ENCODE measurements around the gene TRIM17. TPM values are rescaled to one million over a fixed set of nuclear protein-coding genes. Genes with fewer than 3 reads are reported as not detected.
A peak's percentile ranks its signal among the peaks of the same experiment; 100 is the strongest.

Gene TRIM17
- total RNA-seq (2021; fragmentation: NEBNext Ultra II Directional; extraction: Animal tissue kit (Norgen Biotek cat#: 25700)) = 2.2 and 2.3 TPM in 2 replicates
- 1.0 and 1.1 TPM in 2 replicates for polyA plus RNA-seq (2011; rRNA removed)
- polyA plus RNA-seq (2011; cell fraction: cytosol; rRNA removed) = 1.0 TPM
- 5.9 TPM for polyA plus RNA-seq (2011; cell fraction: nucleus; rRNA removed)
- polyA plus RNA-seq (2012, experiment 1 of 2) = 1.3 to 2.3 TPM (median 1.9 TPM) in 4 replicates
- 0.63 TPM for polyA plus RNA-seq (2012, experiment 2 of 2)
- 0.97 TPM for polyA plus RNA-seq (2013, experiment 1 of 2)
- polyA plus RNA-seq (2013, experiment 2 of 2) = 0.75 TPM
- 1.00 and 1.5 TPM in 2 replicates for polyA minus RNA-seq (2011; rRNA and poly(A)+ RNA removed)
- not detected for polyA minus RNA-seq (2011; cell fraction: cytosol; rRNA and poly(A)+ RNA removed)
- polyA minus RNA-seq (2011; cell fraction: nucleus; rRNA and poly(A)+ RNA removed) = 3.3 TPM
- long read RNA-seq, experiment 1 = 0 reads
- long read RNA-seq, experiment 2 = 0 reads

- ChIA-PET POLR2A (ENCODE audit: partially characterized antibody) (interaction anchor here (0.8 to 4.1 kb wide), 7 partner anchors 9 to 74 kb away, joined by 3 to 22 read pairs (median 4); partner anchors contain the start of gene TRIM11), CTCF (ENCODE audit: partially characterized antibody) (interaction anchor here (1.1 to 1.8 kb wide), 2 partner anchors 11 to 40 kb away, joined by 4 to 8 read pairs; no protein-coding TSS in a partner anchor)
- no peak within 1 kb of the TSS for H3K14ac ChIP-seq (ENCODE audit: insufficient read length)
- H3K4me1 ChIP-seq (replicated peaks in 1 of 4; ENCODE audit: control insufficient read depth in 3 of 4, insufficient read depth in 4 of 4, low read length in 3 of 4) = peaks cover 2 to 9% (median 6%) of the 10 kb centered on the region in 4 experiments
- H2BK120ac ChIP-seq (replicated peaks; ENCODE audit: low read depth, low read length) = no peak within 1 kb of the TSS
- no peaks in the 10 kb centered on the region for H3K36me3 ChIP-seq (ENCODE audit: control insufficient read depth in 2 of 4, insufficient read depth in 4 of 4, low read length in 3 of 4)
- no peaks in the 10 kb centered on the region for H3K9me3 ChIP-seq (ENCODE audit: insufficient read depth in 2 of 2, low read depth in 1 of 2, low read length in 1 of 2)
- no peak within 1 kb of the TSS; the same call in 1 of the 2 replicates for H3K18ac ChIP-seq (ENCODE audit: extremely low read depth, low read length)
- H3K23ac ChIP-seq (ENCODE audit: insufficient read length) = no peak within 1 kb of the TSS
- H3K56ac ChIP-seq (replicated peaks; ENCODE audit: insufficient read length, low read depth, low read length) = no peak within 1 kb of the TSS
- no peak within 1 kb of the TSS for H3K27ac ChIP-seq (ENCODE audit: low read depth, low read length)
- FAIRE-seq (no peak), DNase-seq (ENCODE audit: low read depth in 1 of 2, low spot score in 2 of 2) (peak in 1 of 2 experiments; percentile 89)
- H4K8ac ChIP-seq (ENCODE audit: extremely low read depth, insufficient read depth, low read length) = no peak within 1 kb of the TSS; the same call in 1 of the 2 replicates
- H3K4me3 ChIP-seq (ENCODE audit: extremely low read depth in 1 of 4, insufficient read depth in 2 of 4, low read depth in 3 of 4, low read length in 4 of 4) = peak within 1 kb of the TSS; percentile 30 to 60 (median 58)
- H2BK12ac ChIP-seq (ENCODE audit: low read depth, low read length) = no peak within 1 kb of the TSS; the same call in 1 of the 2 replicates
- peak within 1 kb of the TSS; percentile 93 for H2BK15ac ChIP-seq (ENCODE audit: low read length)
- peak within 1 kb of the TSS; percentile 36 for H3K4ac ChIP-seq (replicated peaks; ENCODE audit: insufficient read length, low read depth, low read length)
- peaks cover 3 to 64% (median 35%) of the 10 kb centered on the region in 4 experiments for H3K27me3 ChIP-seq (replicated peaks in 1 of 4; ENCODE audit: control insufficient read depth in 3 of 4, extremely low read depth in 1 of 4, insufficient read depth in 3 of 4, low read length in 3 of 4)
- H3K79me2 ChIP-seq (ENCODE audit: control insufficient read depth in 1 of 2, insufficient read depth in 2 of 2, low read length in 2 of 2) = no peaks in the 10 kb centered on the region
- H2AFZ ChIP-seq (ENCODE audit: low read length) = 0 out of 2 replicates have a peak within 1 kb of the TSS, but pooled peaks have one; percentile 58
- H4K5ac ChIP-seq (ENCODE audit: insufficient read length, low read depth, low read length) = no peak within 1 kb of the TSS
- H4K20me1 ChIP-seq (replicated peaks in 1 of 2; ENCODE audit: control insufficient read depth in 1 of 2, insufficient read depth in 2 of 2, low read length in 2 of 2) = peaks cover 8 to 17% of the 10 kb centered on the region in 2 experiments
- H2BK5ac ChIP-seq (ENCODE audit: low read depth, low read length) = no peak within 1 kb of the TSS; the same call in 1 of the 2 replicates
- H2AK5ac ChIP-seq (ENCODE audit: low read depth, low read length) = no peak within 1 kb of the TSS
- WGBS, 2 experiments (ENCODE audit: extremely low coverage in 1 of 2, insufficient coverage in 1 of 2, insufficient read length in 1 of 2, insufficient replicate concordance in 2 of 2, low coverage in 1 of 2, low lambda C conversion rate in 2 of 2, missing lambda C conversion rate in 1 of 2) = 9% methylated on average over 30 of the region's 59 CpGs; no CpG with 5 or more reads in 1 of the 2 experiments
- peak within 1 kb of the TSS; percentile 51 for H4K91ac ChIP-seq (replicated peaks; ENCODE audit: insufficient read length, low read length)
- H3K79me1 ChIP-seq (ENCODE audit: low read depth, low read length) = no peaks in the 10 kb centered on the region; the same call in 1 of the 2 replicates
- no peak within 1 kb of the TSS for H2BK20ac ChIP-seq (ENCODE audit: low read length)
- H3K9ac ChIP-seq (replicated peaks in 1 of 4; ENCODE audit: extremely low read depth in 1 of 4, low read depth in 3 of 4, low read length in 3 of 4) = peak within 1 kb of the TSS in 1 of 4 experiments; percentile 58; a peak in 2 of 7 replicates
- peak within 1 kb of the TSS; percentile 85 to 88 for H3K4me2 ChIP-seq (ENCODE audit: insufficient read depth in 1 of 2, low read depth in 2 of 2, low read length in 2 of 2)
- H3K23me2 ChIP-seq (ENCODE audit: low read depth, low read length) = peaks cover 8% of the 10 kb centered on the region
- no peak for TF ChIP-seq CHD2 (IDR thresholded peaks at IDR 0.05; ENCODE audit: low read length)
- TF ChIP-seq RAD21 (IDR thresholded peaks at IDR 0.05 in 1 of 2, conservative IDR thresholded peaks at IDR 0.05 in 1 of 2; ENCODE audit: low read depth in 2 of 2, low read length in 2 of 2) = peak; percentile 33 to 46; a peak in 2 of 4 replicates
- TF ChIP-seq BCL11A (IDR thresholded peaks at IDR 0.05; ENCODE audit: low read depth in 2 of 2, low read length in 2 of 2) = no peak
- 0 out of 4 replicates have a peak, but pooled peaks of 1 of the 2 experiments have one; percentile 60 for TF ChIP-seq SIN3A (conservative IDR thresholded peaks at IDR 0.05 in 1 of 2, IDR thresholded peaks at IDR 0.05 in 1 of 2; ENCODE audit: low read depth in 1 of 2, low read length in 2 of 2)
- peak; percentile 41 for TF ChIP-seq KDM4A (IDR thresholded peaks at IDR 0.05; ENCODE audit: low read depth, low read length, severe bottlenecking)
- TF ChIP-seq ASH2L (IDR thresholded peaks at IDR 0.05; ENCODE audit: low read length) = peak; percentile 21
- TF ChIP-seq GABPA (IDR thresholded peaks at IDR 0.05; ENCODE audit: borderline replicate concordance, insufficient read depth, low read length) = peak; percentile 78; the same call in 1 of the 2 replicates
Observed at GRCh38 chr1:228416217-228416933, at the start of gene TRIM17. TRIM17 (minus strand) TSS chr1:228416861; CDS start chr1:228415072, 1,789 bp downstream.
